ENCODE measurements around the gene CSTF2.

CSTF2 gene

DNA sequence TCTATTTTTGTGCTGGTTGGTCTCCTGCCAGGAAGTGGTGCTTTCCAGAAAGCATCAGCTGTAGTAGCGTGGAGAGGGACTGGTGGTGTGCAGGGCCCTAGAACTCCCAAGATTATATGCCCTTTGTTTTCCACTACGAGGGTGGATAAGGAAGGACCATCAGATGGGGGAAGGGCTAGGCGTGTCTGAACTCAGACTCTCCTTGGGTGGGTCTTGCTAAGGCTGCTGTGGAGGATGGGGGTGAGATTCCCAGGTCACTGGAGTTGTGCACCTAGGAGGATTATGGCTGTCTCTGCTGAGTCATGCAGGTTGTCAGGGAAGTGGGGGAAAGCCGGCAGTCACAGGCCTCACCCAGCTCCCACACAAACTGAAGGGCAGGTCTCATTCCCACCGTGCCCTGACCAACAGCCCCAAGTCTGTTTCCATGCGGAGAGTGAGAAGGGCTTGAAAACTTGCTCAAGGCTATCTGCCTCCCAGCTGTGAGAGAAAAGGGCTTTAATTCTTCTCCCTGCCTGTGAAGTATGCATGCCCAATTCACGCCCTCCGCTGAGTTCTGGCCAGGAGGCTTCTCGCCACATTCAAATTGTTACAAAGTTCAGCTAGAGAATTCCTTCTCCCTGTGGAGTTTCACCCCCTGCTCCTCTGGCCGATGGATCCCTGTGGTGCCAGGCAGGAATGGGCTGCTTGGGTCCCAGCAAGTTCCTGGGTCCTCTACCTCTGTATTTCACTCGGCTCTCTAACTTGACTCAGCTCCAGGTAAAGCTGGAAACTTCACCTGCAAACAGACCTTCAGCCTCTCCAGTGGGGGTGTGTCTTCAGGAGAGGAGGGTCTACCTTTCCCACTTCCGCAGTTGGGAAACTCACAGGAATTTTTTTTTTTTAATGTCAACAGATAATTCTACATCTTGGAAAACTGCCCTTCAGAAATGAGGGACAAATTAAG lies 7.7 kb upstream of the CSTF2 start:
- ChIA-PET CTCF (no interaction called here), POLR2A (no interaction called here)
- TF ChIP-seq HDGF (IDR thresholded peaks at IDR 0.05; ENCODE audit: borderline replicate concordance) = no peak
- no peak for TF ChIP-seq LEF1 (IDR thresholded peaks at IDR 0.05; ENCODE audit: borderline replicate concordance)
- no peak for TF ChIP-seq ELF4 (IDR thresholded peaks at IDR 0.05)
- no peak for TF ChIP-seq ARNT (IDR thresholded peaks at IDR 0.05)
- no peak for TF ChIP-seq NFRKB (IDR thresholded peaks at IDR 0.05)
- no peak for TF ChIP-seq L3MBTL2 (conservative IDR thresholded peaks at IDR 0.05)
- TF ChIP-seq TARDBP (IDR thresholded peaks at IDR 0.05) = no peak
- no peak for TF ChIP-seq SUZ12 (IDR thresholded peaks at IDR 0.05)
- no peak for TF ChIP-seq FOXK2 (IDR thresholded peaks at IDR 0.05)
- TF ChIP-seq BHLHE40 (IDR thresholded peaks at IDR 0.05; ENCODE audit: borderline replicate concordance) = no peak
- no peak for TF ChIP-seq CTBP1 (IDR thresholded peaks at IDR 0.05; ENCODE audit: borderline replicate concordance)
- TF ChIP-seq FOXA1 (IDR thresholded peaks at IDR 0.05) = no peak
- TF ChIP-seq, protein P1, sequence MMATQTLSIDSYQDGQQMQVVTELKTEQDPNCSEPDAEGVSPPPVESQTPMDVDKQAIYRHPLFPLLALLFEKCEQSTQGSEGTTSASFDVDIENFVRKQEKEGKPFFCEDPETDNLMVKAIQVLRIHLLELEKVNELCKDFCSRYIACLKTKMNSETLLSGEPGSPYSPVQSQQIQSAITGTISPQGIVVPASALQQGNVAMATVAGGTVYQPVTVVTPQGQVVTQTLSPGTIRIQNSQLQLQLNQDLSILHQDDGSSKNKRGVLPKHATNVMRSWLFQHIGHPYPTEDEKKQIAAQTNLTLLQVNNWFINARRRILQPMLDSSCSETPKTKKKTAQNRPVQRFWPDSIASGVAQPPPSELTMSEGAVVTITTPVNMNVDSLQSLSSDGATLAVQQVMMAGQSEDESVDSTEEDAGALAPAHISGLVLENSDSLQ (IDR thresholded peaks at IDR 0.05) = no peak
- TF ChIP-seq FOXM1 (IDR thresholded peaks at IDR 0.05; ENCODE audit: borderline replicate concordance) = no peak
- no peak for DNase-seq (ENCODE audit: extremely low spot score)

GRCh38 chrX:100817340-100817739 lies 2.9 kb upstream of the CSTF2 start:
- POLR2A ChIA-PET = no interaction called here
- no peak for TF ChIP-seq TARDBP (IDR thresholded peaks at IDR 0.05)
- no peak for TF ChIP-seq BHLHE40 (IDR thresholded peaks at IDR 0.05; ENCODE audit: borderline replicate concordance)
- no peak for TF ChIP-seq NFRKB (IDR thresholded peaks at IDR 0.05)
- TF ChIP-seq L3MBTL2 (conservative IDR thresholded peaks at IDR 0.05) = no peak
- no peak for TF ChIP-seq ARNT (IDR thresholded peaks at IDR 0.05)
- TF ChIP-seq, protein P1 (IDR thresholded peaks at IDR 0.05) = no peak
- TF ChIP-seq SUZ12 (IDR thresholded peaks at IDR 0.05) = no peak
- TF ChIP-seq SP1 (IDR thresholded peaks at IDR 0.05) = no peak
- no peak for TF ChIP-seq CTBP1 (IDR thresholded peaks at IDR 0.05; ENCODE audit: borderline replicate concordance)
- TF ChIP-seq FOXA1 (IDR thresholded peaks at IDR 0.05) = no peak
- TF ChIP-seq HDGF (IDR thresholded peaks at IDR 0.05; ENCODE audit: borderline replicate concordance) = no peak
- TF ChIP-seq LEF1 (IDR thresholded peaks at IDR 0.05; ENCODE audit: borderline replicate concordance) = no peak
- CTCF ChIA-PET = no interaction called here
- no peak for DNase-seq (ENCODE audit: extremely low spot score)

GRCh38 chrX:100819534-100819836 lies 706 bp upstream of the CSTF2 start:
- CTCF ChIA-PET = no interaction called here
- TF ChIP-seq TARDBP (IDR thresholded peaks at IDR 0.05) (no peak), NFRKB (IDR thresholded peaks at IDR 0.05) (no peak), FOXK2 (IDR thresholded peaks at IDR 0.05) (no peak), ARNT (IDR thresholded peaks at IDR 0.05) (no peak), SUZ12 (IDR thresholded peaks at IDR 0.05) (no peak), FOXM1 (IDR thresholded peaks at IDR 0.05; ENCODE audit: borderline replicate concordance) (no peak)
- no peak for DNase-seq (ENCODE audit: extremely low spot score)
- POLR2A ChIA-PET = no interaction called here

- CTCF ChIA-PET = no interaction called here
- no peak for DNase-seq (ENCODE audit: extremely low spot score)
- TF ChIP-seq FOXM1 (IDR thresholded peaks at IDR 0.05; ENCODE audit: borderline replicate concordance) (no peak), ZNF384 (IDR thresholded peaks at IDR 0.05) (no peak), FOXA1 (IDR thresholded peaks at IDR 0.05) (no peak), L3MBTL2 (conservative IDR thresholded peaks at IDR 0.05) (no peak)
- POLR2A ChIA-PET = no interaction called here
Measured at GRCh38 chrX:100829730-100830129, 9.5 kb downstream of the CSTF2 start.

DNA sequence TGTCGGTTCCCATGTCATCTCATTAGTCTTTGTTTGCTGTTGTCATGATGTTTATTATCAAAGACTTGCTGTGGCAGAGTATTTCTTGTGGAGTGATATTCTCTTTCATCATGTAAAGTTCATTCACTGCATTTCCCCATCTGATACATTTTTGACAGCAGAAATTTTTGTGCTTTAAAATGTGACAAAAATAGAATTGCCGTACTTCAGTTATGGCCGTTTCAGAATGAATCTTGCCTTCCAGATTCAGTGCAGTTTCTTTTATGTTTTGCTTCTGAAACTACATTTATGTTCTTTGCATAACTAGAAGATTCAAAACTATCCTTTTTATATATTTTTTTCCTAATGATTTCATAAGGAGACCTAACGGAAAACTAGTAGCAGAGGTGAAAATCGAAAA lies 10.0 kb downstream of the CSTF2 start:
- DNase-seq (ENCODE audit: extremely low spot score) = no peak
- CTCF ChIA-PET = no interaction called here
- TF ChIP-seq NFRKB (IDR thresholded peaks at IDR 0.05) (no peak), FOXA1 (IDR thresholded peaks at IDR 0.05) (no peak), CTBP1 (IDR thresholded peaks at IDR 0.05; ENCODE audit: borderline replicate concordance) (no peak), FOXM1 (IDR thresholded peaks at IDR 0.05; ENCODE audit: borderline replicate concordance) (no peak), ARNT (IDR thresholded peaks at IDR 0.05) (no peak), TARDBP (IDR thresholded peaks at IDR 0.05) (no peak), SP1 (IDR thresholded peaks at IDR 0.05) (no peak), FOXK2 (IDR thresholded peaks at IDR 0.05) (no peak), LEF1 (IDR thresholded peaks at IDR 0.05; ENCODE audit: borderline replicate concordance) (no peak), HDGF (IDR thresholded peaks at IDR 0.05; ENCODE audit: borderline replicate concordance) (no peak), SUZ12 (IDR thresholded peaks at IDR 0.05) (no peak), BHLHE40 (IDR thresholded peaks at IDR 0.05; ENCODE audit: borderline replicate concordance) (no peak), ELF4 (IDR thresholded peaks at IDR 0.05) (no peak), L3MBTL2 (conservative IDR thresholded peaks at IDR 0.05) (no peak), ZNF384 (IDR thresholded peaks at IDR 0.05) (no peak)
- TF ChIP-seq, protein P1 (IDR thresholded peaks at IDR 0.05) = no peak
- POLR2A ChIA-PET = no interaction called here

- DNase-seq (ENCODE audit: extremely low spot score) = no peak
- TF ChIP-seq SUZ12 (IDR thresholded peaks at IDR 0.05) = no peak
- TF ChIP-seq FOXM1 (IDR thresholded peaks at IDR 0.05; ENCODE audit: borderline replicate concordance) = no peak
- TF ChIP-seq FOXA1 (IDR thresholded peaks at IDR 0.05) = no peak
- no peak for TF ChIP-seq ELF4 (IDR thresholded peaks at IDR 0.05)
- no peak for TF ChIP-seq SP1 (IDR thresholded peaks at IDR 0.05)
- TF ChIP-seq L3MBTL2 (conservative IDR thresholded peaks at IDR 0.05) = no peak
- no peak for TF ChIP-seq TARDBP (IDR thresholded peaks at IDR 0.05)
- TF ChIP-seq CTBP1 (IDR thresholded peaks at IDR 0.05; ENCODE audit: borderline replicate concordance) = no peak
- no peak for TF ChIP-seq LEF1 (IDR thresholded peaks at IDR 0.05; ENCODE audit: borderline replicate concordance)
- TF ChIP-seq ARNT (IDR thresholded peaks at IDR 0.05) = no peak
- no peak for TF ChIP-seq FOXK2 (IDR thresholded peaks at IDR 0.05)
- no peak for TF ChIP-seq NFRKB (IDR thresholded peaks at IDR 0.05)
- TF ChIP-seq HDGF (IDR thresholded peaks at IDR 0.05; ENCODE audit: borderline replicate concordance) = no peak
- ChIA-PET CTCF (no interaction called here), POLR2A (no interaction called here)
Measured at GRCh38 chrX:100830547-100830946, 10.4 kb downstream of the CSTF2 start.

Measured in HEK293T (cell line).